HepG2 (cell line): Measurements from ENCODE around the gene NUAK2. TPM values are rescaled to one million over a fixed set of nuclear protein-coding genes. Genes with fewer than 3 reads are reported as not detected.
A peak's percentile ranks its signal among the peaks of the same experiment; 100 is the strongest.

Experiments
- ELF3 ChIP-seq: IDR thresholded peaks from 2 replicates; pipeline ENCODE4 v1.6.1; 2016; ENCODE audit warnings: missing genetic modification reagents, missing compliant biosample characterization
- GRHL1 ChIP-seq: sonication (generic); formaldehyde crosslinking; conservative IDR thresholded peaks from 2 replicates; pipeline ENCODE4 v1.8.0; 2022; ENCODE audit warnings: missing genetic modification reagents
- HNRNPLL ChIP-seq: fragments of 200-400 bp; formaldehyde crosslinking; IDR thresholded peaks from 2 replicates; pipeline ENCODE4 v1.6.1; 2017; ENCODE audit warnings: mild to moderate bottlenecking, low read depth, low read length; ENCODE audit not compliant: poor library complexity, severe bottlenecking
- MED13 ChIP-seq: sonication (generic); formaldehyde crosslinking; IDR thresholded peaks from 2 replicates; pipeline ENCODE4 v1.5.0; 2020; ENCODE audit warnings: missing genetic modification reagents
- MXD4 ChIP-seq: IDR thresholded peaks from 2 replicates; pipeline ENCODE4 v1.6.1; 2016; ENCODE audit warnings: mild to moderate bottlenecking, missing biosample characterization, missing genetic modification reagents
- NCOA1 ChIP-seq: sonication (generic); formaldehyde crosslinking; IDR thresholded peaks from 2 replicates; pipeline ENCODE4 v1.9.0; 2021; ENCODE audit warnings: missing genetic modification reagents
- NFKB2 ChIP-seq: sonication (generic); formaldehyde crosslinking; IDR thresholded peaks from 2 replicates; pipeline ENCODE4 v1.4.0; 2020; ENCODE audit warnings: missing genetic modification reagents, borderline replicate concordance
- PRDM4 ChIP-seq: sonication (generic); formaldehyde crosslinking; IDR thresholded peaks from 2 replicates; pipeline ENCODE4 v1.9.0; 2021; ENCODE audit warnings: missing genetic modification reagents, borderline replicate concordance
- RAD21 ChIP-seq: fragments of 450-650 bp; formaldehyde crosslinking; IDR thresholded peaks from 2 replicates; pipeline ENCODE4 v1.5.0; 2020; ENCODE audit warnings: mild to moderate bottlenecking
- RCOR2 ChIP-seq: IDR thresholded peaks from 2 replicates; pipeline ENCODE4 v1.6.1; 2016; ENCODE audit warnings: missing biosample characterization, missing genetic modification reagents
- REL ChIP-seq: sonication (generic); formaldehyde crosslinking; conservative IDR thresholded peaks from 2 replicates; pipeline ENCODE4 v1.8.0; 2022; ENCODE audit warnings: mild to moderate bottlenecking, missing genetic modification reagents, moderate library complexity
- REXO4 ChIP-seq: sonication (generic); formaldehyde crosslinking; IDR thresholded peaks from 2 replicates; pipeline ENCODE4 v1.8.0; 2022; ENCODE audit warnings: missing genetic modification reagents, mild to moderate bottlenecking, borderline replicate concordance
- SOX6 ChIP-seq, 2 experiments: fragments of 450-650 bp in 1 of 2; sonication (generic) in 1 of 2; formaldehyde crosslinking in 1 of 2; IDR thresholded peaks; 2 replicates each; pipeline versions ENCODE4 v1.4.0 to v1.6.1; 2017 to 2020; ENCODE audit warnings: antibody characterized with exemption in 1 of 2, mild to moderate bottlenecking in 1 of 2, missing genetic modification reagents in 1 of 2
- TBX2 ChIP-seq: sonication (generic); formaldehyde crosslinking; IDR thresholded peaks from 2 replicates; pipeline ENCODE4 v1.5.0; 2020; ENCODE audit warnings: missing genetic modification reagents, mild to moderate bottlenecking, borderline replicate concordance
- TEAD2 ChIP-seq: sonication (generic); formaldehyde crosslinking; IDR thresholded peaks from 2 replicates; pipeline ENCODE4 v1.9.0; 2021; ENCODE audit warnings: missing genetic modification reagents
- ZBTB38 ChIP-seq: sonication (generic); formaldehyde crosslinking; IDR thresholded peaks from 2 replicates; pipeline ENCODE4 v1.5.1; 2020; ENCODE audit warnings: mild to moderate bottlenecking, missing genetic modification reagents
- ZFP36 ChIP-seq: fragments of 150-350 bp; IDR thresholded peaks from 2 replicates; pipeline ENCODE4 v1.6.1; 2018; ENCODE audit warnings: borderline replicate concordance, low read length, low read depth; ENCODE audit not compliant: partially characterized antibody
- ZNF260 ChIP-seq: sonication (generic); formaldehyde crosslinking; IDR thresholded peaks from 2 replicates; pipeline ENCODE4 v1.4.0; 2020; ENCODE audit warnings: missing genetic modification reagents, low read depth, mild to moderate bottlenecking, borderline replicate concordance
- ZNF616 ChIP-seq: sonication (generic); formaldehyde crosslinking; IDR thresholded peaks from 2 replicates; pipeline ENCODE4 v1.5.0; 2020; ENCODE audit warnings: low read depth, mild to moderate bottlenecking, missing genetic modification reagents
- ZNF775 ChIP-seq: sonication (generic); formaldehyde crosslinking; IDR thresholded peaks from 2 replicates; pipeline ENCODE4 v1.4.0; 2020; ENCODE audit warnings: missing genetic modification reagents, mild to moderate bottlenecking, moderate library complexity, borderline replicate concordance
- polyA plus RNA-seq, 8 experiments: library from polyadenylated mRNA; depleted of rRNA in 3 of 8; stranded (reverse) in 7 of 8; unstranded in 1 of 8; fragments of >200 nt; fragmentation: Illumina TruSeq in 4 of 8; extraction: Trizol in 4 of 8; gene quantifications; 2 replicates each; pipeline versions ENCODE4 v1.2.1 to v1.2.3, GENCODE V29; 2011 to 2016; ENCODE audit warnings: low read depth in 4 of 8, missing spikeins in 1 of 8, mixed read lengths in 1 of 8; ENCODE audit not compliant: insufficient read depth in 1 of 8
- total RNA-seq, 5 experiments: library from RNA; depleted of rRNA; stranded (reverse); fragments of >200 nt; fragmentation: Illumina TruSeq; extraction: Trizol; gene quantifications; 2 replicates each; pipeline ENCODE4 v1.2.3, GENCODE V29; 2016; ENCODE audit warnings: low read depth in 1 of 5
- TF ChIP-seq, protein P1 (sequence below): sonication (generic); formaldehyde crosslinking; IDR thresholded peaks from 2 replicates; pipeline ENCODE4 v1.4.0; 2020; ENCODE audit warnings: missing genetic modification reagents, borderline replicate concordance

NUAK2 gene
- total and polyA plus RNA-seq, 2 of the 13 experiments (the other 11 are each of a cell fraction or from before 2014, with no cell fraction given), result 0.75 to 1.1 TPM

DNA sequence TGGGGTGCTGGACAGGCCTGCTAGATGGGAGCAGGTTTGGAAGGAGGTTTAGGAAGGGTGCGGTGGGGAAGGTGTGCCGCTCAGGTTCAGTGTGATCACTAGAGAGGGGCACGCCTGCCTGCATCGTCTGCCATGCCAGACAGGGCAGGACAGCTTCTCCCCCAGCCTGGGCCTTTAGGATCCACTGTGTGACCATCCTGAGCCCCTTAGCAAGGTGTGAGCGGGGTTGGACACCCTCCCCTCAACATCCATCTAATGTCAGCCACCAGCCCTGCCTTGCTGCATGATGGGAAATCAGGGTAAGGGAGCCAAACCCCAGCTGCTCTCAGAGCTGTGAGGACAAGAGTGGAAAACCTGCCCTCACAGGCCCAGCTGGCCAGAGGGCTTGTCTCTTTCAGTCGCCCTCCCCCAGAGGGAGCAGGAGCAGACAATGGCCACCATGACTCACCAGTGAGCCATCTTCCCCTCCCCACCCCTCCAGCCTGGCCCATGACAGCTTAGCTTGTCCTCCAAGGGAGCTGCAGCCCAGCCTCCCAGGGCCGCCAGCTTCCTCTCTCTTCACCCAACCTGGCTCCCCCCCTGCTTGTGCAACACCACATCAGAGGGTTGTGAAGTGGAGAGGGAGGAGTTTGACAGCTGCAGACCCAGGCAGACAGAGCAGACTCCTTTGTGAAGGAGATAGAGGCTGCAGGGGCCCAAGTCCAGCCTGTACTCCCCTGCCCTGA, 37.0 kb downstream of the NUAK2 start (continued):
- TF ChIP-seq, protein P1, sequence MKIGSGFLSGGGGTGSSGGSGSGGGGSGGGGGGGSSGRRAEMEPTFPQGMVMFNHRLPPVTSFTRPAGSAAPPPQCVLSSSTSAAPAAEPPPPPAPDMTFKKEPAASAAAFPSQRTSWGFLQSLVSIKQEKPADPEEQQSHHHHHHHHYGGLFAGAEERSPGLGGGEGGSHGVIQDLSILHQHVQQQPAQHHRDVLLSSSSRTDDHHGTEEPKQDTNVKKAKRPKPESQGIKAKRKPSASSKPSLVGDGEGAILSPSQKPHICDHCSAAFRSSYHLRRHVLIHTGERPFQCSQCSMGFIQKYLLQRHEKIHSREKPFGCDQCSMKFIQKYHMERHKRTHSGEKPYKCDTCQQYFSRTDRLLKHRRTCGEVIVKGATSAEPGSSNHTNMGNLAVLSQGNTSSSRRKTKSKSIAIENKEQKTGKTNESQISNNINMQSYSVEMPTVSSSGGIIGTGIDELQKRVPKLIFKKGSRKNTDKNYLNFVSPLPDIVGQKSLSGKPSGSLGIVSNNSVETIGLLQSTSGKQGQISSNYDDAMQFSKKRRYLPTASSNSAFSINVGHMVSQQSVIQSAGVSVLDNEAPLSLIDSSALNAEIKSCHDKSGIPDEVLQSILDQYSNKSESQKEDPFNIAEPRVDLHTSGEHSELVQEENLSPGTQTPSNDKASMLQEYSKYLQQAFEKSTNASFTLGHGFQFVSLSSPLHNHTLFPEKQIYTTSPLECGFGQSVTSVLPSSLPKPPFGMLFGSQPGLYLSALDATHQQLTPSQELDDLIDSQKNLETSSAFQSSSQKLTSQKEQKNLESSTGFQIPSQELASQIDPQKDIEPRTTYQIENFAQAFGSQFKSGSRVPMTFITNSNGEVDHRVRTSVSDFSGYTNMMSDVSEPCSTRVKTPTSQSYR, result peak; percentile 79; the same call in 1 of the 2 replicates
- TF ChIP-seq MED13 (0 out of 2 replicates have a peak, but pooled peaks have one; percentile 10), ZNF616 (CRISPR knock-in tag) (no peak), MXD4 (no peak), TBX2 (CRISPR knock-in tag) (peak; percentile 88), ZNF775 (CRISPR knock-in tag) (no peak), NCOA1 (CRISPR knock-in tag) (no peak), GRHL1 (CRISPR knock-in tag) (no peak), TEAD2 (CRISPR knock-in tag) (no peak), HNRNPLL (no peak), ZNF260 (CRISPR knock-in tag) (no peak), NFKB2 (CRISPR knock-in tag) (no peak; the same call in 1 of the 2 replicates), REXO4 (no peak), ZBTB38 (CRISPR knock-in tag) (0 out of 2 replicates have a peak, but pooled peaks have one; percentile 39), RCOR2 (peak; percentile 29; the same call in 1 of the 2 replicates), ZFP36 (no peak), SOX6 (IDR thresholded peaks at IDR 0.05) (no peak), SOX6 (CRISPR knock-in tag; IDR thresholded peaks at IDR 0.05) (peak; percentile 92), PRDM4 (CRISPR knock-in tag) (no peak), REL (no peak), ELF3 (CRISPR knock-in tag) (peak; percentile 75), RAD21 (CRISPR knock-in tag) (no peak; the same call in 1 of the 2 replicates)
